HG03095 (cell line): ENCODE measurements around the gene TOMM34.

Experiments used
- ATAC-seq: cut with Tn5 transposase; IDR thresholded peaks from one replicate; pipeline ENCODE4 v1.9.1; 2021; ENCODE audit warnings: moderate library complexity; ENCODE audit not compliant: unreplicated experiment

TOMM34 gene

GRCh38 chr20:44936510-44936909 is 23.7 kb downstream of the TOMM34 start:
- no peak for ATAC-seq

GRCh38 chr20:44932916-44933315 is 27.3 kb downstream of the TOMM34 start:
- no peak for ATAC-seq

GRCh38 chr20:44931911-44932310 is 28.3 kb downstream of the TOMM34 start:
- no peak for ATAC-seq

GRCh38 chr20:44930517-44931168 is 29.6 kb downstream of the TOMM34 start:
- no peak for ATAC-seq

- ATAC-seq = no peak
Measured at GRCh38 chr20:44928595-44928994, 31.6 kb downstream of the TOMM34 start.

- no peak for ATAC-seq
Measured at GRCh38 chr20:44924541-44924940, 35.7 kb downstream of the TOMM34 start.

- no peak for ATAC-seq
Measured at GRCh38 chr20:44921447-44921846, 38.8 kb downstream of the TOMM34 start.

GRCh38 chr20:44918761-44919160 is 41.4 kb downstream of the TOMM34 start:
- no peak for ATAC-seq

GRCh38 chr20:44918342-44918741 is 41.9 kb downstream of the TOMM34 start:
- ATAC-seq = no peak

- no peak for ATAC-seq
Measured at GRCh38 chr20:44917399-44917798, 42.8 kb downstream of the TOMM34 start.

GRCh38 chr20:44916586-44916985 is 43.6 kb downstream of the TOMM34 start:
- no peak for ATAC-seq

- no peak for ATAC-seq
Measured at GRCh38 chr20:44914924-44915323, 45.3 kb downstream of the TOMM34 start.

GRCh38 chr20:44912189-44912588 is 48.0 kb downstream of the TOMM34 start:
- no peak for ATAC-seq

- ATAC-seq = no peak
Measured at GRCh38 chr20:44911264-44911921, 48.8 kb downstream of the TOMM34 start.

GRCh38 chr20:44910690-44911262 is 49.4 kb downstream of the TOMM34 start:
- ATAC-seq = no peak

- ATAC-seq = peak; percentile 96
Measured at GRCh38 chr20:44909872-44910689, 50.1 kb downstream of the TOMM34 start, which contains the start of gene PABPC1L. TSS of gene PABPC1L (plus strand) at chr20:44910060. CDS start at chr20:44910144, 84 bp downstream.

- no peak for ATAC-seq
Measured at GRCh38 chr20:44908987-44909871, 51.0 kb downstream of the TOMM34 start.

- no peak for ATAC-seq
Measured at GRCh38 chr20:44904377-44904776, 55.8 kb downstream of the TOMM34 start.

- no peak for ATAC-seq
Measured at GRCh38 chr20:44901974-44902373, 58.2 kb downstream of the TOMM34 start.

- ATAC-seq = no peak
Measured at GRCh38 chr20:44900231-44900854, 59.9 kb downstream of the TOMM34 start.
